Keratinocyte (primary cell): ENCODE results near the gene DSG2. TPM values are rescaled to one million over a fixed set of nuclear protein-coding genes. Genes with fewer than 3 reads are reported as not detected.

Source experiments
- DNase-seq: peaks from one replicate; pipeline ENCODE4 v3.0.0-alpha.2; 2011; ENCODE audit warnings: low read depth, missing footprints, low spot score
- FAIRE-seq: peaks from 2 replicates; lab custom pipeline; 2011; peaks lifted over from hg19 to GRCh38; lab: Jason Lieb, UNC
- H2AFZ ChIP-seq: 2 replicates; pipeline ENCODE4 v1.6.0; 2012; ENCODE audit warnings: low read length, control low read depth, inconsistent platforms; ENCODE audit not compliant: control insufficient read depth
- H3K27ac ChIP-seq: 2 replicates; pipeline ENCODE4 v1.5.1; 2011; ENCODE audit warnings: low read length; ENCODE audit not compliant: control insufficient read depth, insufficient read depth
- H3K27me3 ChIP-seq: 3 replicates; pipeline ENCODE4 v1.6.0; 2011; ENCODE audit warnings: low read length; ENCODE audit not compliant: control insufficient read depth, insufficient read depth; ENCODE audit errors: extremely low read depth
- H3K36me3 ChIP-seq, 2 experiments: 2 replicates in 1 of 2; 3 replicates in 1 of 2; pipeline ENCODE4 v1.5.1; 2011; ENCODE audit warnings: low read length in 2 of 2, mild to moderate bottlenecking in 1 of 2; ENCODE audit not compliant: control insufficient read depth in 2 of 2, insufficient read depth in 2 of 2; ENCODE audit errors: extremely low read depth in 1 of 2
- H3K4me1 ChIP-seq: 3 replicates; pipeline ENCODE4 v1.5.1; 2011; ENCODE audit warnings: low read length; ENCODE audit not compliant: control insufficient read depth, insufficient read depth; ENCODE audit errors: extremely low read depth
- H3K4me2 ChIP-seq: 3 replicates; pipeline ENCODE4 v1.6.0; 2011; ENCODE audit warnings: low read depth, low read length; ENCODE audit not compliant: control insufficient read depth, insufficient read depth; ENCODE audit errors: extremely low read depth
- H3K4me3 ChIP-seq, 3 experiments: fragments of 200-600 bp in 1 of 3; sonication (generic) in 1 of 3; 2 replicates in 2 of 3; 3 replicates in 1 of 3; pipeline ENCODE4 v1.5.1; 2011 to 2016; ENCODE audit warnings: low read length in 3 of 3, mild to moderate bottlenecking in 3 of 3, control low read depth in 2 of 3, inconsistent platforms in 1 of 3, low read depth in 1 of 3, mixed read lengths in 1 of 3, mixed run types in 1 of 3, moderate library complexity in 1 of 3; ENCODE audit not compliant: control insufficient read depth in 2 of 3, insufficient read depth in 2 of 3; ENCODE audit errors: extremely low read depth in 1 of 3
- H3K79me2 ChIP-seq: 2 replicates; pipeline ENCODE4 v1.6.0; 2012; ENCODE audit warnings: low read length; ENCODE audit not compliant: control insufficient read depth, insufficient read depth
- H3K9ac ChIP-seq: 3 replicates; pipeline ENCODE4 v1.6.0; 2011; ENCODE audit warnings: low read length; ENCODE audit not compliant: control insufficient read depth, insufficient read depth; ENCODE audit errors: extremely low read depth
- H3K9me1 ChIP-seq: 3 replicates; pipeline ENCODE4 v1.6.0; 2011; ENCODE audit warnings: low read length; ENCODE audit not compliant: control insufficient read depth, insufficient read depth; ENCODE audit errors: extremely low read depth
- H3K9me3 ChIP-seq: 2 replicates; pipeline ENCODE4 v1.5.1; 2012; ENCODE audit warnings: low read depth, low read length; ENCODE audit not compliant: control insufficient read depth
- H4K20me1 ChIP-seq: 3 replicates; pipeline ENCODE4 v1.6.0; 2011; ENCODE audit warnings: low read length; ENCODE audit not compliant: control insufficient read depth, insufficient read depth; ENCODE audit errors: extremely low read depth
- EZH2 ChIP-seq: IDR thresholded peaks from one replicate; pipeline ENCODE4 v1.6.1; 2012; ENCODE audit warnings: inconsistent platforms, mild to moderate bottlenecking, low read length, moderate library complexity
- dilution Hi-C: fragments of 300-500 bp; cut with MboI; formaldehyde crosslinking; loops from one replicate; pipeline ENCODE4 v1.7.0; 2020; ENCODE audit warnings: low sequenced_read_pairs; ENCODE audit not compliant: extremely low pct_ligation_motif_present
- polyA plus RNA-seq, 5 experiments: library from polyadenylated mRNA; depleted of rRNA in 3 of 5; stranded (reverse) in 3 of 5; stranded (forward) in 1 of 5; unstranded in 1 of 5; fragments of >200 nt; gene quantifications; 1 replicate in 1 of 5; 2 replicates in 3 of 5; 3 replicates in 1 of 5; pipeline versions ENCODE4 v1.2.1 to v1.2.3, GENCODE V29; 2011 to 2012; ENCODE audit warnings: missing spikeins in 2 of 5, low read depth in 1 of 5, low replicate concordance in 1 of 5
- TF ChIP-seq, protein P1 (sequence below), 3 experiments: IDR thresholded peaks in 1 of 3; conservative IDR thresholded peaks in 1 of 3; optimal IDR thresholded peaks in 1 of 3; 2 replicates in 2 of 3; 3 replicates in 1 of 3; pipeline versions ENCODE3 to v1.5.1; 2011; ENCODE audit warnings: low read length in 3 of 3, mild to moderate bottlenecking in 3 of 3, moderate library complexity in 2 of 3, control low read depth in 1 of 3, inconsistent platforms in 1 of 3; ENCODE audit not compliant: insufficient read depth in 2 of 3; ENCODE audit errors: extremely low read depth in 1 of 3

DSG2 gene
- polyA plus RNA-seq, 1 donor (not counting 4 experiments of a cell fraction or from before 2014, with no cell fraction given), result 140 TPM

DNA sequence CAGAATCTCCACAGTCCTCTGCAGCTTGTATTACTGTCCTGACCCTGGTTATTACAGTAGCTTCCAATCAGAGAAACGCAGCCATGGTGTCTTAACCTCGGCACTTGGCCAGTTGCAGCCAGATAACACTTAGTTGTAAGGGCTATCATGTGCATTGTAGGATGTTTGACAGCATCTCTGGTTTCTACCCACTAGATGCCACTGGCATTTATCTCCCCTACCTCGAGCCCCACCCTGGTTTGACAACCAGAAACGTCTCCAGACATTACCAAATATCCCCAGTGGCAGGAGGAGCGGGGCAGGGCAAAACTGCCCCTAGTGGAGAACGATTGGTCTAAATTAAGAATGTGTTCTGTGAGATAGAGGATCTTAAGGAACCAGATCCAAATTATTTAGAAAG lies 13.1 kb downstream of the DSG2 start:
- no peak overlapping the region for H3K4me3 ChIP-seq
- TF ChIP-seq, protein P1, sequence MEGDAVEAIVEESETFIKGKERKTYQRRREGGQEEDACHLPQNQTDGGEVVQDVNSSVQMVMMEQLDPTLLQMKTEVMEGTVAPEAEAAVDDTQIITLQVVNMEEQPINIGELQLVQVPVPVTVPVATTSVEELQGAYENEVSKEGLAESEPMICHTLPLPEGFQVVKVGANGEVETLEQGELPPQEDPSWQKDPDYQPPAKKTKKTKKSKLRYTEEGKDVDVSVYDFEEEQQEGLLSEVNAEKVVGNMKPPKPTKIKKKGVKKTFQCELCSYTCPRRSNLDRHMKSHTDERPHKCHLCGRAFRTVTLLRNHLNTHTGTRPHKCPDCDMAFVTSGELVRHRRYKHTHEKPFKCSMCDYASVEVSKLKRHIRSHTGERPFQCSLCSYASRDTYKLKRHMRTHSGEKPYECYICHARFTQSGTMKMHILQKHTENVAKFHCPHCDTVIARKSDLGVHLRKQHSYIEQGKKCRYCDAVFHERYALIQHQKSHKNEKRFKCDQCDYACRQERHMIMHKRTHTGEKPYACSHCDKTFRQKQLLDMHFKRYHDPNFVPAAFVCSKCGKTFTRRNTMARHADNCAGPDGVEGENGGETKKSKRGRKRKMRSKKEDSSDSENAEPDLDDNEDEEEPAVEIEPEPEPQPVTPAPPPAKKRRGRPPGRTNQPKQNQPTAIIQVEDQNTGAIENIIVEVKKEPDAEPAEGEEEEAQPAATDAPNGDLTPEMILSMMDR (optimal IDR thresholded peaks at IDR 0.05 in 1 of 3, IDR thresholded peaks at IDR 0.05 in 1 of 3, conservative IDR thresholded peaks at IDR 0.05 in 1 of 3; ENCODE audit: extremely low read depth in 1 of 3, insufficient read depth in 2 of 3, low read length in 3 of 3), result peak; percentile 36 to 48 (median 39)
- no peak for TF ChIP-seq EZH2
- H3K27me3 ChIP-seq, result no peaks in the 10 kb centered on the region
- no peaks in the 10 kb centered on the region for H3K9me3 ChIP-seq
- peak overlapping the region; percentile 78 for H3K27ac ChIP-seq
- H3K9me1 ChIP-seq, result no peaks in the 10 kb centered on the region
- H3K9ac ChIP-seq, result peak overlapping the region; percentile 35
- DNase-seq (no peak), FAIRE-seq (peak; percentile 17)
- peaks cover 3% of the 10 kb centered on the region for H4K20me1 ChIP-seq
- dilution Hi-C loops, result no loop called here
- H3K4me2 ChIP-seq, result peak overlapping the region; percentile 24
- H3K79me2 ChIP-seq, result peaks cover 66% of the 10 kb centered on the region
- H3K36me3 ChIP-seq, result peaks cover 0 to 1% of the 10 kb centered on the region in 2 experiments
- H2AFZ ChIP-seq, result no peak overlapping the region
- H3K4me1 ChIP-seq, result peaks cover 55% of the 10 kb centered on the region

- no peaks in the 10 kb centered on the region for H3K9me3 ChIP-seq
- no peak overlapping the region for H2AFZ ChIP-seq
- H3K4me2 ChIP-seq, result peak overlapping the region; percentile 74
- H3K4me1 ChIP-seq, result peaks cover 52% of the 10 kb centered on the region
- DNase-seq, result peak; percentile 57
- no peaks in the 10 kb centered on the region for H3K27me3 ChIP-seq
- H3K36me3 ChIP-seq, result peaks cover 0 to 3% of the 10 kb centered on the region in 2 experiments
- no peaks in the 10 kb centered on the region for H3K9me1 ChIP-seq
- H3K4me3 ChIP-seq, result no peak overlapping the region
- dilution Hi-C loops, result no loop called here
- H3K79me2 ChIP-seq, result peaks cover 68% of the 10 kb centered on the region
- peak overlapping the region; percentile 78 for H3K27ac ChIP-seq
- TF ChIP-seq EZH2, result no peak
- TF ChIP-seq, protein P1 (optimal IDR thresholded peaks at IDR 0.05 in 1 of 3, IDR thresholded peaks at IDR 0.05 in 1 of 3, conservative IDR thresholded peaks at IDR 0.05 in 1 of 3; ENCODE audit: extremely low read depth in 1 of 3, insufficient read depth in 2 of 3, low read length in 3 of 3), result no peak
- peak overlapping the region; percentile 58 for H3K9ac ChIP-seq
- peak; percentile 99 for FAIRE-seq
- H4K20me1 ChIP-seq, result peaks cover 3% of the 10 kb centered on the region
Measured at GRCh38 chr18:31512203-31512764, 14.3 kb downstream of the DSG2 start.
